ENCODE data around the gene ATP2B2. TPM values are rescaled to one million over a fixed set of nuclear protein-coding genes. Genes with fewer than 3 reads are reported as not detected.

ATP2B2 gene
- total and polyA plus RNA-seq, 2 experiments from 2014 or later: 0.42 to 0.63 TPM

- Mint-ChIP-seq H3K9me3 (no peaks in the 10 kb centered on the region; the same call in 2 of the 3 replicates), H3K4me3 (no peak overlapping the region), H3K36me3 (ENCODE audit: low read depth) (no peaks in the 10 kb centered on the region), H3K4me1 (no peaks in the 10 kb centered on the region; the same call in 2 of the 3 replicates), H3K27me3 (ENCODE audit: insufficient read depth, low read depth, poor library complexity) (peaks cover 5% of the 10 kb centered on the region), H3K27ac (no peak overlapping the region)
- Histone ChIP-seq H3K9me2 (ENCODE audit: insufficient read depth) (no peaks in the 10 kb centered on the region), H3K79me2 (replicated peaks; ENCODE audit: insufficient read depth) (no peaks in the 10 kb centered on the region), H3K4me3 (no peak overlapping the region), H3K36me3 (ENCODE audit: insufficient read depth) (no peaks in the 10 kb centered on the region), H3K4me2 (no peak overlapping the region), H4K20me1 (replicated peaks; ENCODE audit: insufficient read depth) (no peaks in the 10 kb centered on the region), H3F3A (replicated peaks; ENCODE audit: low read depth) (no peaks in the 10 kb centered on the region), H3K4me1 (ENCODE audit: insufficient read depth) (no peaks in the 10 kb centered on the region), H3K27ac (ENCODE audit: low read depth) (no peak overlapping the region), H2AFZ (no peak overlapping the region), H3K27me3 (ENCODE audit: insufficient read depth) (no peaks in the 10 kb centered on the region)
- no peak for TF ChIP-seq ZNF331 (CRISPR knock-in tag; IDR thresholded peaks at IDR 0.05; ENCODE audit: low read depth)
- TF ChIP-seq, protein P1, sequence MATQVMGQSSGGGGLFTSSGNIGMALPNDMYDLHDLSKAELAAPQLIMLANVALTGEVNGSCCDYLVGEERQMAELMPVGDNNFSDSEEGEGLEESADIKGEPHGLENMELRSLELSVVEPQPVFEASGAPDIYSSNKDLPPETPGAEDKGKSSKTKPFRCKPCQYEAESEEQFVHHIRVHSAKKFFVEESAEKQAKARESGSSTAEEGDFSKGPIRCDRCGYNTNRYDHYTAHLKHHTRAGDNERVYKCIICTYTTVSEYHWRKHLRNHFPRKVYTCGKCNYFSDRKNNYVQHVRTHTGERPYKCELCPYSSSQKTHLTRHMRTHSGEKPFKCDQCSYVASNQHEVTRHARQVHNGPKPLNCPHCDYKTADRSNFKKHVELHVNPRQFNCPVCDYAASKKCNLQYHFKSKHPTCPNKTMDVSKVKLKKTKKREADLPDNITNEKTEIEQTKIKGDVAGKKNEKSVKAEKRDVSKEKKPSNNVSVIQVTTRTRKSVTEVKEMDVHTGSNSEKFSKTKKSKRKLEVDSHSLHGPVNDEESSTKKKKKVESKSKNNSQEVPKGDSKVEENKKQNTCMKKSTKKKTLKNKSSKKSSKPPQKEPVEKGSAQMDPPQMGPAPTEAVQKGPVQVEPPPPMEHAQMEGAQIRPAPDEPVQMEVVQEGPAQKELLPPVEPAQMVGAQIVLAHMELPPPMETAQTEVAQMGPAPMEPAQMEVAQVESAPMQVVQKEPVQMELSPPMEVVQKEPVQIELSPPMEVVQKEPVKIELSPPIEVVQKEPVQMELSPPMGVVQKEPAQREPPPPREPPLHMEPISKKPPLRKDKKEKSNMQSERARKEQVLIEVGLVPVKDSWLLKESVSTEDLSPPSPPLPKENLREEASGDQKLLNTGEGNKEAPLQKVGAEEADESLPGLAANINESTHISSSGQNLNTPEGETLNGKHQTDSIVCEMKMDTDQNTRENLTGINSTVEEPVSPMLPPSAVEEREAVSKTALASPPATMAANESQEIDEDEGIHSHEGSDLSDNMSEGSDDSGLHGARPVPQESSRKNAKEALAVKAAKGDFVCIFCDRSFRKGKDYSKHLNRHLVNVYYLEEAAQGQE (IDR thresholded peaks at IDR 0.05; ENCODE audit: unreplicated experiment): no peak
- TF ChIP-seq, protein P2, sequence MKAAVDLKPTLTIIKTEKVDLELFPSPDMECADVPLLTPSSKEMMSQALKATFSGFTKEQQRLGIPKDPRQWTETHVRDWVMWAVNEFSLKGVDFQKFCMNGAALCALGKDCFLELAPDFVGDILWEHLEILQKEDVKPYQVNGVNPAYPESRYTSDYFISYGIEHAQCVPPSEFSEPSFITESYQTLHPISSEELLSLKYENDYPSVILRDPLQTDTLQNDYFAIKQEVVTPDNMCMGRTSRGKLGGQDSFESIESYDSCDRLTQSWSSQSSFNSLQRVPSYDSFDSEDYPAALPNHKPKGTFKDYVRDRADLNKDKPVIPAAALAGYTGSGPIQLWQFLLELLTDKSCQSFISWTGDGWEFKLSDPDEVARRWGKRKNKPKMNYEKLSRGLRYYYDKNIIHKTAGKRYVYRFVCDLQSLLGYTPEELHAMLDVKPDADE (IDR thresholded peaks at IDR 0.05): no peak
- no peak for TF ChIP-seq ZNF114 (CRISPR knock-in tag; IDR thresholded peaks at IDR 0.05)
- no peak for TF ChIP-seq NANOG (IDR thresholded peaks at IDR 0.05; ENCODE audit: borderline replicate concordance)
- no peak for TF ChIP-seq CREB1 (CRISPR knock-in tag; IDR thresholded peaks at IDR 0.05; ENCODE audit: low read depth)
- no peak for TF ChIP-seq EZH2phosphoT487 (IDR thresholded peaks at IDR 0.05; ENCODE audit: unreplicated experiment)
- TF ChIP-seq, protein P3, sequence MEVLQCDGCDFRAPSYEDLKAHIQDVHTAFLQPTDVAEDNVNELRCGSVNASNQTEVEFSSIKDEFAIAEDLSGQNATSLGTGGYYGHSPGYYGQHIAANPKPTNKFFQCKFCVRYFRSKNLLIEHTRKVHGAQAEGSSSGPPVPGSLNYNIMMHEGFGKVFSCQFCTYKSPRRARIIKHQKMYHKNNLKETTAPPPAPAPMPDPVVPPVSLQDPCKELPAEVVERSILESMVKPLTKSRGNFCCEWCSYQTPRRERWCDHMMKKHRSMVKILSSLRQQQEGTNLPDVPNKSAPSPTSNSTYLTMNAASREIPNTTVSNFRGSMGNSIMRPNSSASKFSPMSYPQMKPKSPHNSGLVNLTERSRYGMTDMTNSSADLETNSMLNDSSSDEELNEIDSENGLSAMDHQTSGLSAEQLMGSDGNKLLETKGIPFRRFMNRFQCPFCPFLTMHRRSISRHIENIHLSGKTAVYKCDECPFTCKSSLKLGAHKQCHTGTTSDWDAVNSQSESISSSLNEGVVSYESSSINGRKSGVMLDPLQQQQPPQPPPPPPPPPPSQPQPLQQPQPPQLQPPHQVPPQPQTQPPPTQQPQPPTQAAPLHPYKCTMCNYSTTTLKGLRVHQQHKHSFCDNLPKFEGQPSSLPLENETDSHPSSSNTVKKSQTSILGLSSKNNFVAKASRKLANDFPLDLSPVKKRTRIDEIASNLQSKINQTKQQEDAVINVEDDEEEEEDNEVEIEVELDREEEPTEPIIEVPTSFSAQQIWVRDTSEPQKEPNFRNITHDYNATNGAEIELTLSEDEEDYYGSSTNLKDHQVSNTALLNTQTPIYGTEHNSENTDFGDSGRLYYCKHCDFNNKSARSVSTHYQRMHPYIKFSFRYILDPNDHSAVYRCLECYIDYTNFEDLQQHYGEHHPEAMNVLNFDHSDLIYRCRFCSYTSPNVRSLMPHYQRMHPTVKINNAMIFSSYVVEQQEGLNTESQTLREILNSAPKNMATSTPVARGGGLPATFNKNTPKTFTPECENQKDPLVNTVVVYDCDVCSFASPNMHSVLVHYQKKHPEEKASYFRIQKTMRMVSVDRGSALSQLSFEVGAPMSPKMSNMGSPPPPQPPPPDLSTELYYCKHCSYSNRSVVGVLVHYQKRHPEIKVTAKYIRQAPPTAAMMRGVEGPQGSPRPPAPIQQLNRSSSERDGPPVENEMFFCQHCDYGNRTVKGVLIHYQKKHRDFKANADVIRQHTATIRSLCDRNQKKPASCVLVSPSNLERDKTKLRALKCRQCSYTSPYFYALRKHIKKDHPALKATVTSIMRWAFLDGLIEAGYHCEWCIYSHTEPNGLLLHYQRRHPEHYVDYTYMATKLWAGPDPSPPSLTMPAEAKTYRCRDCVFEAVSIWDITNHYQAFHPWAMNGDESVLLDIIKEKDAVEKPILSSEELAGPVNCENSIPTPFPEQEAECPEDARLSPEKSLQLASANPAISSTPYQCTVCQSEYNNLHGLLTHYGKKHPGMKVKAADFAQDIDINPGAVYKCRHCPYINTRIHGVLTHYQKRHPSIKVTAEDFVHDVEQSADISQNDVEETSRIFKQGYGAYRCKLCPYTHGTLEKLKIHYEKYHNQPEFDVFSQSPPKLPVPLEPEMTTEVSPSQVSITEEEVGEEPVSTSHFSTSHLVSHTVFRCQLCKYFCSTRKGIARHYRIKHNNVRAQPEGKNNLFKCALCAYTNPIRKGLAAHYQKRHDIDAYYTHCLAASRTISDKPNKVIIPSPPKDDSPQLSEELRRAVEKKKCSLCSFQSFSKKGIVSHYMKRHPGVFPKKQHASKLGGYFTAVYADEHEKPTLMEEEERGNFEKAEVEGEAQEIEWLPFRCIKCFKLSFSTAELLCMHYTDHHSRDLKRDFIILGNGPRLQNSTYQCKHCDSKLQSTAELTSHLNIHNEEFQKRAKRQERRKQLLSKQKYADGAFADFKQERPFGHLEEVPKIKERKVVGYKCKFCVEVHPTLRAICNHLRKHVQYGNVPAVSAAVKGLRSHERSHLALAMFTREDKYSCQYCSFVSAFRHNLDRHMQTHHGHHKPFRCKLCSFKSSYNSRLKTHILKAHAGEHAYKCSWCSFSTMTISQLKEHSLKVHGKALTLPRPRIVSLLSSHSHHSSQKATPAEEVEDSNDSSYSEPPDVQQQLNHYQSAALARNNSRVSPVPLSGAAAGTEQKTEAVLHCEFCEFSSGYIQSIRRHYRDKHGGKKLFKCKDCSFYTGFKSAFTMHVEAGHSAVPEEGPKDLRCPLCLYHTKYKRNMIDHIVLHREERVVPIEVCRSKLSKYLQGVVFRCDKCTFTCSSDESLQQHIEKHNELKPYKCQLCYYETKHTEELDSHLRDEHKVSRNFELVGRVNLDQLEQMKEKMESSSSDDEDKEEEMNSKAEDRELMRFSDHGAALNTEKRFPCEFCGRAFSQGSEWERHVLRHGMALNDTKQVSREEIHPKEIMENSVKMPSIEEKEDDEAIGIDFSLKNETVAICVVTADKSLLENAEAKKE (CRISPR knock-in tag; IDR thresholded peaks at IDR 0.05): no peak
- no peak for TF ChIP-seq EZH2 (IDR thresholded peaks at IDR 0.05; ENCODE audit: low read depth, unreplicated experiment)
- TF ChIP-seq STAT1 (IDR thresholded peaks at IDR 0.05; ENCODE audit: unreplicated experiment): no peak
- TF ChIP-seq CTCF (conservative IDR thresholded peaks at IDR 0.05; ENCODE audit: low read depth in 2 of 2): no peak
- TF ChIP-seq POLR2AphosphoS5 (IDR thresholded peaks at IDR 0.05; ENCODE audit: low read depth): no peak
- TF ChIP-seq JUNB (IDR thresholded peaks at IDR 0.05; ENCODE audit: unreplicated experiment): no peak
- no peak for ATAC-seq
- no peak for DNase-seq (ENCODE audit: low spot score)
Measured at GRCh38 chr3:10410383-10411002, 94.9 kb downstream of the ATP2B2 start.

Measured in GM23338 (cell line).